ENCODE results near the gene BRD3OS.
A peak's percentile ranks its signal among the peaks of the same experiment; 100 is the strongest.

GRCh38 chr9:133995012-133995896, 30.0 kb upstream of the BRD3OS start:
- TF ChIP-seq CEBPB (IDR thresholded peaks at IDR 0.05; ENCODE audit: low read depth, low read length): no peak
- TF ChIP-seq POLR2A (IDR thresholded peaks at IDR 0.05; ENCODE audit: low read depth, low read length): no peak
- TF ChIP-seq MAZ (IDR thresholded peaks at IDR 0.05; ENCODE audit: borderline replicate concordance, low read depth, low read length): no peak
- TF ChIP-seq, protein P1, sequence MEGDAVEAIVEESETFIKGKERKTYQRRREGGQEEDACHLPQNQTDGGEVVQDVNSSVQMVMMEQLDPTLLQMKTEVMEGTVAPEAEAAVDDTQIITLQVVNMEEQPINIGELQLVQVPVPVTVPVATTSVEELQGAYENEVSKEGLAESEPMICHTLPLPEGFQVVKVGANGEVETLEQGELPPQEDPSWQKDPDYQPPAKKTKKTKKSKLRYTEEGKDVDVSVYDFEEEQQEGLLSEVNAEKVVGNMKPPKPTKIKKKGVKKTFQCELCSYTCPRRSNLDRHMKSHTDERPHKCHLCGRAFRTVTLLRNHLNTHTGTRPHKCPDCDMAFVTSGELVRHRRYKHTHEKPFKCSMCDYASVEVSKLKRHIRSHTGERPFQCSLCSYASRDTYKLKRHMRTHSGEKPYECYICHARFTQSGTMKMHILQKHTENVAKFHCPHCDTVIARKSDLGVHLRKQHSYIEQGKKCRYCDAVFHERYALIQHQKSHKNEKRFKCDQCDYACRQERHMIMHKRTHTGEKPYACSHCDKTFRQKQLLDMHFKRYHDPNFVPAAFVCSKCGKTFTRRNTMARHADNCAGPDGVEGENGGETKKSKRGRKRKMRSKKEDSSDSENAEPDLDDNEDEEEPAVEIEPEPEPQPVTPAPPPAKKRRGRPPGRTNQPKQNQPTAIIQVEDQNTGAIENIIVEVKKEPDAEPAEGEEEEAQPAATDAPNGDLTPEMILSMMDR (conservative IDR thresholded peaks at IDR 0.05; ENCODE audit: low read depth, low read length): peak; percentile 29; the same call in 1 of the 2 replicates
- TF ChIP-seq RAD21 (IDR thresholded peaks at IDR 0.05; ENCODE audit: low read length): no peak
- no peak for TF ChIP-seq RFX5 (IDR thresholded peaks at IDR 0.05; ENCODE audit: low read depth, low read length)
- no peak for TF ChIP-seq CHD1 (IDR thresholded peaks at IDR 0.05; ENCODE audit: low read depth, low read length)
- TF ChIP-seq RCOR1 (IDR thresholded peaks at IDR 0.05; ENCODE audit: insufficient replicate concordance, low read length): no peak
- TF ChIP-seq, protein P2, sequence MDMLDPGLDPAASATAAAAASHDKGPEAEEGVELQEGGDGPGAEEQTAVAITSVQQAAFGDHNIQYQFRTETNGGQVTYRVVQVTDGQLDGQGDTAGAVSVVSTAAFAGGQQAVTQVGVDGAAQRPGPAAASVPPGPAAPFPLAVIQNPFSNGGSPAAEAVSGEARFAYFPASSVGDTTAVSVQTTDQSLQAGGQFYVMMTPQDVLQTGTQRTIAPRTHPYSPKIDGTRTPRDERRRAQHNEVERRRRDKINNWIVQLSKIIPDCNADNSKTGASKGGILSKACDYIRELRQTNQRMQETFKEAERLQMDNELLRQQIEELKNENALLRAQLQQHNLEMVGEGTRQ (IDR thresholded peaks at IDR 0.05; ENCODE audit: low read depth, low read length): no peak
- TF ChIP-seq SMC3 (IDR thresholded peaks at IDR 0.05; ENCODE audit: low read depth, low read length): no peak; the same call in 1 of the 2 replicates
